ENCODE results near the gene SPATA3. TPM values are rescaled to one million over a fixed set of nuclear protein-coding genes. Genes with fewer than 3 reads are reported as not detected.
"Not testable (repeated sequence)": the region's sequence is repeated elsewhere in the genome, so short reads cannot be mapped to it uniquely, and the experiment has no call there.

The SPATA3 gene
- total RNA-seq, 1 donor from 2014 or later: not detected

DNA sequence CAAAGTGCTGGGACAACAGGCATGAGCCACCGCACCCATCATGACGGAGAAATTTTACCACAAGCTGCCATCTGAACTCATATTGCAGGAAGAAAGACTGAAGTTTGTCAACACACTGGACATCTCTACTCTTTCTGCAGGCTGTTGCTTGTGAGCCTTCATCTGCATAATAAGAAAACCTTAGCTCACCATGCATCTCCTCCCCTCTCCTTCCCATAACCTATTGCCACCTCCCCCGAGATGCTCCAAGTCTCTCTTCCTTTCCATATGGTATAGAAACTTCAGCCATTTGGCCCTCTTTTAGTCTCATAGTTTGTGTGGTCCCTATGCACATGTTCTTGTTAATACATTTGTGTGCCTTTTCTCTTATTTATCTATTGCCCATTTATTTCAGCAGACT is 22.3 kb downstream of the SPATA3 start:
- Mint-ChIP-seq H3K27me3 (ENCODE audit: low read depth) (peaks cover 7% of the 10 kb centered on the region), H3K27ac (no peak overlapping the region)

DNA sequence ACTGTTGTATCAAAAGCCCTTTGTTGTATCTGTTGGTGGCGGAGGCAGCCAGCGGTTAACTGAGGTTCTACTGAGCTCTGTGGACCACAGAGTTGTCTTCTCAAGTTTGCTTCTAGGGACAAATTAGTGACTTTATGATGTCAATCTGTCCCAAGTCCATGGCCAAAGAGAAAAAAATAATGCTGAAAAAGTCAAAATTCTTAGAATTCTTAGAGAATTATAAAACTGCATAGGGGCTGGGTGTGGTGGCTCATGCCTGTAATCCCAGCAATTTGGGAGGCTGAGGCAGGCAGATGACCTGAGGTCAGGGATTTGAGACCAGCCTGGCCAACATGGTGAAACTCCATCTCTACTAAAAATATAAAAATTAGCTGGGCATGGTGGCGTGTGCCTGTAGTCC is 29.1 kb downstream of the SPATA3 start:
- H3K36me3 Mint-ChIP-seq; H3K27me3 Mint-ChIP-seq (ENCODE audit: low read depth); H3K4me1 Mint-ChIP-seq; H3K4me3 Mint-ChIP-seq; H3K27ac Mint-ChIP-seq; DNase-seq (ENCODE audit: low spot score in 2 of 2, unreplicated experiment in 2 of 2); H3K9me3 Mint-ChIP-seq: not testable (repeated sequence)

More for the DNA sequence above, 22.3 kb downstream of the SPATA3 start:
- no peak for DNase-seq (ENCODE audit: low spot score in 2 of 2, unreplicated experiment in 2 of 2)
- Mint-ChIP-seq H3K9me3 (no peaks in the 10 kb centered on the region), H3K36me3 (no peaks in the 10 kb centered on the region), H3K4me3 (no peak overlapping the region), H3K4me1 (no peaks in the 10 kb centered on the region)
- TF ChIP-seq, protein P1, sequence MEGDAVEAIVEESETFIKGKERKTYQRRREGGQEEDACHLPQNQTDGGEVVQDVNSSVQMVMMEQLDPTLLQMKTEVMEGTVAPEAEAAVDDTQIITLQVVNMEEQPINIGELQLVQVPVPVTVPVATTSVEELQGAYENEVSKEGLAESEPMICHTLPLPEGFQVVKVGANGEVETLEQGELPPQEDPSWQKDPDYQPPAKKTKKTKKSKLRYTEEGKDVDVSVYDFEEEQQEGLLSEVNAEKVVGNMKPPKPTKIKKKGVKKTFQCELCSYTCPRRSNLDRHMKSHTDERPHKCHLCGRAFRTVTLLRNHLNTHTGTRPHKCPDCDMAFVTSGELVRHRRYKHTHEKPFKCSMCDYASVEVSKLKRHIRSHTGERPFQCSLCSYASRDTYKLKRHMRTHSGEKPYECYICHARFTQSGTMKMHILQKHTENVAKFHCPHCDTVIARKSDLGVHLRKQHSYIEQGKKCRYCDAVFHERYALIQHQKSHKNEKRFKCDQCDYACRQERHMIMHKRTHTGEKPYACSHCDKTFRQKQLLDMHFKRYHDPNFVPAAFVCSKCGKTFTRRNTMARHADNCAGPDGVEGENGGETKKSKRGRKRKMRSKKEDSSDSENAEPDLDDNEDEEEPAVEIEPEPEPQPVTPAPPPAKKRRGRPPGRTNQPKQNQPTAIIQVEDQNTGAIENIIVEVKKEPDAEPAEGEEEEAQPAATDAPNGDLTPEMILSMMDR (IDR thresholded peaks at IDR 0.05; ENCODE audit: unreplicated experiment): no peak

DNA sequence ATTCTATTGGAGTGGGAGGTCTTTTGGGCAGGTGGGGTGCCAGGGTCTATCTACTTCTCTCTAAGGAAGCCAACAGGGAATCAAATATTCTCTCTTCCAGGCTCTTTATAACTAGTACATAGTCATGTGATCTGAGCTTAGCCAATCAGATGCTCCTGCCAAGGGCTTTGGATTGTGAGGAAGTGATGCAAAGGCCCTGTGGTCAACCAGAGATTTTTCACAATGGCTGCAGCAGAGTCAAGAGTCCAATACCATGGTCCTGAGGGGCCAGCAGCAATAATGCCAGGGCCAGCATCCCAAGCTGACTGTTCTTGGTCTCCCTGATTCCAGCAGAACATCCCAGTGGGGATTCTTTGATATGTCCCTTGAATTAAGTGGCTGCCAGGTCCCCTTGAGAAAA is 33.0 kb downstream of the SPATA3 start:
- peaks cover 23% of the 10 kb centered on the region for H3K27me3 Mint-ChIP-seq (ENCODE audit: low read depth)
- H3K4me3 Mint-ChIP-seq: no peak overlapping the region
- H3K4me1 Mint-ChIP-seq: peaks cover 2% of the 10 kb centered on the region
- H3K27ac Mint-ChIP-seq: no peak overlapping the region
- no peaks in the 10 kb centered on the region for H3K36me3 Mint-ChIP-seq
- TF ChIP-seq, protein P1 (IDR thresholded peaks at IDR 0.05; ENCODE audit: unreplicated experiment): no peak
- H3K9me3 Mint-ChIP-seq: no peaks in the 10 kb centered on the region
- no peak for DNase-seq (ENCODE audit: low spot score in 2 of 2, unreplicated experiment in 2 of 2)

DNA sequence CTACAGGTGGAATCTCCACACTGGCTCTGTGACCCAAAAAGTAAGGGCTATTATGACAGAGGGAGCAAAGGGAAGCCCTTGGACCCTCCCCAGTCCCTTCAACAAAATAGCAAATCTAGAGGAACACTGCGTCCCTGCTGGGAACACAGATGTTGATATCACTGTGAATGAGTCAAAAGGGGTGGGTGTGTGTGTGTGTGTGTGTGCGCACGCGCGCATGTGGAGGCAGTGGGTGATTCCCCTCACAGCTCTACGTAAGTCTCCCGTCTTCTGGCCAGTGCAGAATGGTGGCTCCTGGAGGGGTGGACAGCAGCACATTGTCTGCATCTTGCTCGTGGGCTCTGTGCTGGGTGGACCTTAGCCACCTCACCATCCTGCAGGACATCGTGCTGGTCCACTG is 33.6 kb downstream of the SPATA3 start:
- peaks cover 23% of the 10 kb centered on the region for H3K27me3 Mint-ChIP-seq (ENCODE audit: low read depth)
- peaks cover 9% of the 10 kb centered on the region for H3K4me1 Mint-ChIP-seq
- H3K27ac Mint-ChIP-seq: no peak overlapping the region
- no peaks in the 10 kb centered on the region for H3K36me3 Mint-ChIP-seq
- no peak overlapping the region for H3K4me3 Mint-ChIP-seq
- no peaks in the 10 kb centered on the region for H3K9me3 Mint-ChIP-seq
- TF ChIP-seq, protein P1 (IDR thresholded peaks at IDR 0.05; ENCODE audit: unreplicated experiment): no peak
- DNase-seq (ENCODE audit: low spot score in 2 of 2, unreplicated experiment in 2 of 2): no peak

DNA sequence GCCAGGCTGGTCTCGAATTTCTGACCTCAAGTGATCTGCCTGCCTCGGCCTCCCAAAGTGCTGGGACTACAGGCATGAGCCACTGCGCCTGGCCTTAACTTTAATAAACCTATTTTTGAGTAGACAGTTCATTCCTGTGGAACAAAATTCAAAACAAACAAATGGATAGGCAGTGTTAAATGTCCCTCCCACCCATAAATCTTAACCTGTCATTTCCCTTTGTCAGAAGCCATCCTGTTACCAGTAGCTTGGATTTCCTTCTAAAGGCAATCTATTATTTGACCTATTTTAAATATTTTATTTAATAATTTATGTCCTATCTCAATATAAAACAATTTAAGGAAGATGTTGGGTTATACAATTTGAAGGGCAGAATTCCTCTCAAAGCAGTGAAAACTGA is 34.8 kb downstream of the SPATA3 start:
- H3K9me3 Mint-ChIP-seq: no peaks in the 10 kb centered on the region
- H3K4me3 Mint-ChIP-seq: no peak overlapping the region
- TF ChIP-seq, protein P1 (IDR thresholded peaks at IDR 0.05; ENCODE audit: unreplicated experiment): no peak
- H3K36me3 Mint-ChIP-seq: no peaks in the 10 kb centered on the region
- H3K27me3 Mint-ChIP-seq (ENCODE audit: low read depth): peaks cover 30% of the 10 kb centered on the region
- H3K4me1 Mint-ChIP-seq: peaks cover 9% of the 10 kb centered on the region
- H3K27ac Mint-ChIP-seq: no peak overlapping the region
- no peak for DNase-seq (ENCODE audit: low spot score in 2 of 2, unreplicated experiment in 2 of 2)

DNA sequence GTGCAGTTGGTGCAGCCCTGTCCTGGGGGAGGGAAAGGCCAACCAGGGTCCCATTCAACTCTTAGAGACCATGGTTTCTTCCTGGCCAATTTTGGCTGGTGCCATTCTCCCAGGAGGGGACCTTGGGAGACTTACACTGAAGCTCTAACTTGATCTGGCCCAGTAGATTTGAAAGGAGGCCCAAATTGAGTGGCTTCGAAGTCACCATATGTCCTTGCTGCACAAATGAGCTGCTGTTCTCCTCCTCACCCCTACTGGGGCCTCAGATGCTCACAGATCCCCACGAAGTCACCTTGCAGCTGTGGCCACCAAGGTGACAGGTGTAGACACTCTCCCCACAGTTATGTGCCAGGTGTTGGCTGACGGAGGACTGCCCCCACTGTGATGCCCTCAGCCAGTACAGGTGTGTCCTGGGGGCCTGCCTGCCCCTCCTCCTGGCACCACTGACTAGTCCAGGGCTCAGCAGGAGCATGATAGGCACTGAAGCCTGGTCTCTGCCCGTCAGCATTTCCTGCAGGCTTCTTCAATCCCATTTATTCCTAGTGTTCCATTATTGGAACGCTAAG is 36.7 kb downstream of the SPATA3 start:
- Mint-ChIP-seq H3K4me1 (peaks cover 9% of the 10 kb centered on the region), H3K27ac (no peak overlapping the region), H3K36me3 (no peaks in the 10 kb centered on the region), H3K4me3 (no peak overlapping the region), H3K9me3 (no peaks in the 10 kb centered on the region), H3K27me3 (ENCODE audit: low read depth) (peaks cover 45% of the 10 kb centered on the region)
- DNase-seq (ENCODE audit: low spot score in 2 of 2, unreplicated experiment in 2 of 2): no peak
- TF ChIP-seq, protein P1 (IDR thresholded peaks at IDR 0.05; ENCODE audit: unreplicated experiment): no peak

Measured in mesothelial cell of epicardium (in vitro differentiated cells).